NCI-H774 (cell line): ENCODE data around the gene SSRP1.
"Not testable (repeated sequence)": the region's sequence is repeated elsewhere in the genome, so short reads cannot be mapped to it uniquely, and the experiment has no call there.

Source experiments
- DNase-seq: peaks from one replicate; lab custom pipeline; 2025; lab: John Stamatoyannopoulos, UW

Gene SSRP1

GRCh38 chr11:57300785-57301184, 34.9 kb downstream of the SSRP1 start:
- no peak for DNase-seq

GRCh38 chr11:57299150-57299737, 36.4 kb downstream of the SSRP1 start:
- DNase-seq = no peak

- no peak for DNase-seq
Measured at GRCh38 chr11:57297221-57297620, 38.5 kb downstream of the SSRP1 start.

- not testable (repeated sequence) for DNase-seq
Measured at GRCh38 chr11:57296205-57296604, 39.5 kb downstream of the SSRP1 start.

- peak; percentile 39 for DNase-seq
Measured at GRCh38 chr11:57294225-57295131, 41.2 kb downstream of the SSRP1 start.

- DNase-seq = no peak
Measured at GRCh38 chr11:57290288-57290687, 45.4 kb downstream of the SSRP1 start.

- DNase-seq = peak; percentile 32
Measured at GRCh38 chr11:57288771-57289579, 46.7 kb downstream of the SSRP1 start.

GRCh38 chr11:57287884-57288283, 47.8 kb downstream of the SSRP1 start:
- no peak for DNase-seq

GRCh38 chr11:57283231-57283990, 52.3 kb downstream of the SSRP1 start:
- no peak for DNase-seq

GRCh38 chr11:57281546-57281945, 54.1 kb downstream of the SSRP1 start:
- DNase-seq = not testable (repeated sequence)

- DNase-seq = no peak
Measured at GRCh38 chr11:57279116-57279515, 56.6 kb downstream of the SSRP1 start.

- DNase-seq = no peak
Measured at GRCh38 chr11:57278721-57279095, 57.0 kb downstream of the SSRP1 start.

- DNase-seq = peak; percentile 16
Measured at GRCh38 chr11:57277845-57278720, 57.6 kb downstream of the SSRP1 start.

- DNase-seq = no peak
Measured at GRCh38 chr11:57276971-57277675, 58.6 kb downstream of the SSRP1 start.

GRCh38 chr11:57276169-57276970, 59.3 kb downstream of the SSRP1 start:
- no peak for DNase-seq
